Hepatocyte (in vitro differentiated cells): ENCODE data around the gene JCHAIN.

Experiments
- CTCF ChIP-seq: fragments of 200-600 bp; sonication (generic); IDR thresholded peaks from 2 replicates; pipeline ENCODE4 v1.5.1; 2016; ENCODE audit warnings: antibody characterized with exemption, mild to moderate bottlenecking; ENCODE audit not compliant: poor library complexity
- EZH2 ChIP-seq: fragments of 200-600 bp; sonication (generic); IDR thresholded peaks from 2 replicates; pipeline ENCODE4 v1.6.1; 2016; ENCODE audit warnings: antibody characterized with exemption, mild to moderate bottlenecking, borderline replicate concordance
- EZH2phosphoT487 ChIP-seq: fragments of 200-600 bp; sonication (generic); IDR thresholded peaks from one replicate; pipeline ENCODE4 v1.6.1; 2018; ENCODE audit warnings: antibody characterized with exemption, mild to moderate bottlenecking, low read depth, moderate library complexity; ENCODE audit not compliant: unreplicated experiment, severe bottlenecking

DNA sequence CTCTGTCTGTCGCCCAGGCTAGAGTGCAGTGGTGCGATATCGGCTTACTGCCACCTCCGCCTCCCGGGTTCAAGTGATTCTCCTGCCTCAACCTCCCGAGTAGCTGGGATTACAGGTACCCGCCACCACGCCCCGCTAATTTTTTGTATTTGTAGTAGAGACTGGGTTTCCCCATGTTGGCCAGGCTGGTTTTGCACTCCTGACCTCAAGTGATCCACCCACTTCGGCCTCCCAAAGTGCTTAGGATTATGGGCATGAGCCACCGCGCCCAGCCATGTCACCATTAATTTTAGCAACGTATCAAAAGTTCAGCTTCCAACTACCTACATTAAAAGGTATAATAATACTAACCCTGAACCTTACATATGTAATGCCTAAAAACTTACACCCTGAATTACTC, 21.1 kb upstream of the JCHAIN start:
- TF ChIP-seq CTCF (no peak), EZH2 (no peak), EZH2phosphoT487 (no peak)
